ENCODE measurements around the gene MRPL44.
A peak's percentile ranks its signal among the peaks of the same experiment; 100 is the strongest.

The MRPL44 gene

DNA sequence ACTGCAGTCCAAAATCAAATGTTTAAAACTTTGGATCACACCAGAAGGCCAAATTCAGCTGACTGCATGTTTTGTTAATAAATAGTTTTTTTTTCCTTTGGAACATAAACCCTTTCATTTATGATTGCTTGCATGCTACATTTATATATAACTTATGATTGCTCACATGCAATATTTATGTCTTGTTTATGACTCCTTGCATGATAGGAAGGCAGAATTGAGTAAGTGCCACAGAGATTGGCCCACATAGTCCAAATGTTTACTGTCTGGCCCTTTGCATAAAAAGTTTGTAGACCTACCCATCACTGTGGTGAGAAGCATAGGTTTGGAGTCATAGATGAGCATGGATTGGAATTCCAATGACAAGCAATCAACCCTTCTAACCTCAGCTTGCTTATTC is 42.9 kb upstream of the MRPL44 start:
- Histone ChIP-seq H3K9ac (ENCODE audit: low read length) (no peak overlapping the region), H3K14ac (ENCODE audit: low read length in 2 of 2) (no peak overlapping the region), H3K79me1 (replicated peaks; ENCODE audit: low read length, poor library complexity, severe bottlenecking) (peaks cover 21% of the 10 kb centered on the region), H2BK5ac (ENCODE audit: low read depth, low read length, poor library complexity, severe bottlenecking) (no peak overlapping the region), H3K36me3 (ENCODE audit: control insufficient read depth in 1 of 2, insufficient read depth in 2 of 2, low read depth in 1 of 2, low read length in 2 of 2) (peaks cover 13 to 67% of the 10 kb centered on the region in 2 experiments), H2BK120ac (ENCODE audit: low read depth, low read length) (no peak overlapping the region), H4K8ac (ENCODE audit: low read length) (no peak overlapping the region), H2BK12ac (ENCODE audit: low read length in 2 of 2) (no peak overlapping the region), H3K27me3 (ENCODE audit: control insufficient read depth in 1 of 2, insufficient read depth in 1 of 2, low read length in 2 of 2) (no peaks in the 10 kb centered on the region), H3K9me3 (ENCODE audit: control insufficient read depth, low read length) (no peaks in the 10 kb centered on the region), H3K27ac (ENCODE audit: low read length, poor library complexity, severe bottlenecking) (no peak overlapping the region), H2BK15ac (ENCODE audit: low read depth, poor library complexity, severe bottlenecking) (no peak overlapping the region), H2AK5ac (ENCODE audit: low read length, severe bottlenecking) (no peak overlapping the region), H4K91ac (ENCODE audit: low read length) (no peak overlapping the region), H3K23ac (ENCODE audit: low read length in 2 of 2) (no peak overlapping the region), H3K4me2 (ENCODE audit: low read length, poor library complexity, severe bottlenecking) (no peak overlapping the region), H3K18ac (ENCODE audit: low read depth in 1 of 2, low read length in 2 of 2) (no peak overlapping the region), H3K4me3 (ENCODE audit: insufficient read depth in 1 of 2, low read depth in 1 of 2, low read length in 2 of 2) (no peak overlapping the region), H3K4me1 (ENCODE audit: control insufficient read depth, insufficient read depth, low read depth, low read length) (peaks cover 6% of the 10 kb centered on the region), H3K4ac (ENCODE audit: low read depth in 1 of 2, low read length in 2 of 2) (no peak overlapping the region), H2AFZ (ENCODE audit: low read depth, low read length) (no peak overlapping the region)
- DNase-seq: peak; percentile 27

GRCh38 chr2:223915071-223915470 is 42.2 kb upstream of the MRPL44 start:
- peaks cover 15 to 73% of the 10 kb centered on the region in 2 experiments for H3K36me3 ChIP-seq (ENCODE audit: control insufficient read depth in 1 of 2, insufficient read depth in 2 of 2, low read depth in 1 of 2, low read length in 2 of 2)
- no peak overlapping the region for H3K27ac ChIP-seq (ENCODE audit: low read length, poor library complexity, severe bottlenecking)
- no peak overlapping the region for H2BK15ac ChIP-seq (ENCODE audit: low read depth, poor library complexity, severe bottlenecking)
- H3K9ac ChIP-seq (ENCODE audit: low read length): no peak overlapping the region
- H4K8ac ChIP-seq (ENCODE audit: low read length): no peak overlapping the region
- H2BK12ac ChIP-seq (ENCODE audit: low read length in 2 of 2): no peak overlapping the region
- no peaks in the 10 kb centered on the region for H3K9me3 ChIP-seq (ENCODE audit: control insufficient read depth, low read length)
- no peak overlapping the region for H2AFZ ChIP-seq (ENCODE audit: low read depth, low read length)
- peaks cover 5% of the 10 kb centered on the region for H3K4me1 ChIP-seq (ENCODE audit: control insufficient read depth, insufficient read depth, low read depth, low read length)
- H4K91ac ChIP-seq (ENCODE audit: low read length): no peak overlapping the region
- DNase-seq: no peak
- H2BK120ac ChIP-seq (ENCODE audit: low read depth, low read length): no peak overlapping the region
- H3K14ac ChIP-seq (ENCODE audit: low read length in 2 of 2): no peak overlapping the region
- no peak overlapping the region for H3K23ac ChIP-seq (ENCODE audit: low read length in 2 of 2)
- H3K4ac ChIP-seq (ENCODE audit: low read depth in 1 of 2, low read length in 2 of 2): no peak overlapping the region
- WGBS: 100% methylated on average over 2 of the region's 3 CpGs
- no peak overlapping the region for H2BK5ac ChIP-seq (ENCODE audit: low read depth, low read length, poor library complexity, severe bottlenecking)
- no peak overlapping the region for H3K18ac ChIP-seq (ENCODE audit: low read depth in 1 of 2, low read length in 2 of 2)
- no peaks in the 10 kb centered on the region for H3K27me3 ChIP-seq (ENCODE audit: control insufficient read depth in 1 of 2, insufficient read depth in 1 of 2, low read length in 2 of 2)
- H3K4me2 ChIP-seq (ENCODE audit: low read length, poor library complexity, severe bottlenecking): no peak overlapping the region
- H2AK5ac ChIP-seq (ENCODE audit: low read length, severe bottlenecking): no peak overlapping the region
- H3K79me1 ChIP-seq (replicated peaks; ENCODE audit: low read length, poor library complexity, severe bottlenecking): peaks cover 17% of the 10 kb centered on the region
- no peak overlapping the region for H3K4me3 ChIP-seq (ENCODE audit: insufficient read depth in 1 of 2, low read depth in 1 of 2, low read length in 2 of 2)

DNA sequence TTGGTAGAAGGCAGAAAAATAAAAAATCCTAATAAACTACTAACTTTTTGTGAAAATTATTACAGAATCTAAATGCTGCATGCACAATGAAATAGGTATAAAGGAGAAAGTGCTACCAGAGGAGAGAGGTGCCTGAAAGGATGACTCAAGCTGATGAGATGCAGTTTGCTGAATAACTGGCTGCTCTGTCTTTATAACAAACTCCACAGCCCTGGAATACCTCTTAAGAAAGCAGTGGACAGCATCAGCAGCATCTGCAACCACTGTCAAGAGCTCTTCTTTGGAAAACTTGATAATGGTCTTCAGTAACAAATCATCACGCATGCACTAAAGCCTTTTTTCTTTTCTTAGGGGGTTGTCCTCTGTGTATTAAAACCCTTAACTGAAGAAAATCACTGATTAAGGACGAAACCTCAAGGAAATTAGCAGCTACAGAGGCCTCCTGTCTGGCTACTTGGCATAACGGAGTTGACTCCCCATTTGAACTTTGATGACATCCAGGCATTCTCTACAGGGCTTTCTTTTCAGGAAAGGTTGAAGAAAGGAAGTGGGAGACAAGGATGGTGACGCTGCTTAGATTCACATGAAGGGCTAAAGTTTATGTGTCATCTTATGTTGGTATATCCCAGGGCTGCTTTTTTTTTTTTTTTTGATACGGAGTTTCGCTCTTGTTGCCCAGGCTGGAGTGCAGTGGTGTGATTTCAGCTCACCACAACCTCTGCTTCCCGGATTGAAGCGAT is 40.9 kb upstream of the MRPL44 start:
- H2BK15ac ChIP-seq (ENCODE audit: low read depth, poor library complexity, severe bottlenecking): no peak overlapping the region
- H2BK120ac ChIP-seq (ENCODE audit: low read depth, low read length): no peak overlapping the region
- H3K36me3 ChIP-seq (ENCODE audit: control insufficient read depth in 1 of 2, insufficient read depth in 2 of 2, low read depth in 1 of 2, low read length in 2 of 2): peaks cover 14 to 63% of the 10 kb centered on the region in 2 experiments
- no peak overlapping the region for H4K91ac ChIP-seq (ENCODE audit: low read length)
- H3K4me2 ChIP-seq (ENCODE audit: low read length, poor library complexity, severe bottlenecking): no peak overlapping the region
- H2BK12ac ChIP-seq (ENCODE audit: low read length in 2 of 2): no peak overlapping the region
- H3K9ac ChIP-seq (ENCODE audit: low read length): no peak overlapping the region
- H2AK5ac ChIP-seq (ENCODE audit: low read length, severe bottlenecking): no peak overlapping the region
- WGBS: 93% methylated on average over 7 of the region's 8 CpGs
- no peak overlapping the region for H3K4me3 ChIP-seq (ENCODE audit: insufficient read depth in 1 of 2, low read depth in 1 of 2, low read length in 2 of 2)
- no peak overlapping the region for H3K4ac ChIP-seq (ENCODE audit: low read depth in 1 of 2, low read length in 2 of 2)
- no peak for DNase-seq
- H4K8ac ChIP-seq (ENCODE audit: low read length): no peak overlapping the region
- H2BK5ac ChIP-seq (ENCODE audit: low read depth, low read length, poor library complexity, severe bottlenecking): no peak overlapping the region
- no peaks in the 10 kb centered on the region for H3K27me3 ChIP-seq (ENCODE audit: control insufficient read depth in 1 of 2, insufficient read depth in 1 of 2, low read length in 2 of 2)
- no peak overlapping the region for H3K23ac ChIP-seq (ENCODE audit: low read length in 2 of 2)
- peaks cover 5% of the 10 kb centered on the region for H3K4me1 ChIP-seq (ENCODE audit: control insufficient read depth, insufficient read depth, low read depth, low read length)
- H3K79me1 ChIP-seq (replicated peaks; ENCODE audit: low read length, poor library complexity, severe bottlenecking): peaks cover 14% of the 10 kb centered on the region
- H3K27ac ChIP-seq (ENCODE audit: low read length, poor library complexity, severe bottlenecking): no peak overlapping the region
- H3K14ac ChIP-seq (ENCODE audit: low read length in 2 of 2): no peak overlapping the region
- no peaks in the 10 kb centered on the region for H3K9me3 ChIP-seq (ENCODE audit: control insufficient read depth, low read length)
- H3K18ac ChIP-seq (ENCODE audit: low read depth in 1 of 2, low read length in 2 of 2): no peak overlapping the region
- H2AFZ ChIP-seq (ENCODE audit: low read depth, low read length): no peak overlapping the region

DNA sequence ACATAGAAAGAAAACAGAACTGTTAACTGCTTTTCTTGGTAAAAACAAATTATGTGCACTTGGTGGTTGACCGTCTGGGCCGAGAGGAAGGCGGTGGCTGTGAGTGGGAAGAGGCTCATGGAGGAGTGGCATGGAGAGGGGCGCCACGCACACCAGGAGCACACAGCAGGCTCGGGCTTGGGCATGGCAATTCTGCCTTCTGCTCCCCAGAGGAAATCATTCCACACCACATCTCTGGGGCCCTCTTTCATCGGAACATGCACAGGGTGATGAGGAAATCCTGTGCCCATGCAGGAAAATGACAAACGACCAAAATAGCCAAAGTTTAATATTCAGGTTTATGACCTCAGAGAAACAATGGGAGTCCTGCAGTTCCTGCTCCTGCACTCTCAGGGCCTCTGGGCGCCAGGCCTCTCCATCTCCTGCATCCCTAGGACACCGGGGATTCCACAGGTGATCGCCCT is 38.6 kb upstream of the MRPL44 start:
- no peak overlapping the region for H3K4me3 ChIP-seq (ENCODE audit: insufficient read depth in 1 of 2, low read depth in 1 of 2, low read length in 2 of 2)
- H2AFZ ChIP-seq (ENCODE audit: low read depth, low read length): no peak overlapping the region
- peak overlapping the region in 1 of 2 experiments; percentile 77 for H3K14ac ChIP-seq (ENCODE audit: low read length in 2 of 2)
- no peak overlapping the region for H4K8ac ChIP-seq (ENCODE audit: low read length)
- WGBS: 94% methylated on average over 11 of the region's 11 CpGs
- no peak overlapping the region for H4K91ac ChIP-seq (ENCODE audit: low read length)
- no peak overlapping the region for H3K27ac ChIP-seq (ENCODE audit: low read length, poor library complexity, severe bottlenecking)
- H3K9me3 ChIP-seq (ENCODE audit: control insufficient read depth, low read length): no peaks in the 10 kb centered on the region
- H2BK15ac ChIP-seq (ENCODE audit: low read depth, poor library complexity, severe bottlenecking): no peak overlapping the region
- no peaks in the 10 kb centered on the region for H3K27me3 ChIP-seq (ENCODE audit: control insufficient read depth in 1 of 2, insufficient read depth in 1 of 2, low read length in 2 of 2)
- peaks cover 16% of the 10 kb centered on the region for H3K79me1 ChIP-seq (replicated peaks; ENCODE audit: low read length, poor library complexity, severe bottlenecking)
- no peak overlapping the region for H3K4ac ChIP-seq (ENCODE audit: low read depth in 1 of 2, low read length in 2 of 2)
- H3K18ac ChIP-seq (ENCODE audit: low read depth in 1 of 2, low read length in 2 of 2): no peak overlapping the region
- peaks cover 5% of the 10 kb centered on the region for H3K4me1 ChIP-seq (ENCODE audit: control insufficient read depth, insufficient read depth, low read depth, low read length)
- H3K36me3 ChIP-seq (ENCODE audit: control insufficient read depth in 1 of 2, insufficient read depth in 2 of 2, low read depth in 1 of 2, low read length in 2 of 2): peaks cover 6 to 52% of the 10 kb centered on the region in 2 experiments
- no peak overlapping the region for H3K9ac ChIP-seq (ENCODE audit: low read length)
- H2BK5ac ChIP-seq (ENCODE audit: low read depth, low read length, poor library complexity, severe bottlenecking): no peak overlapping the region
- peak overlapping the region in 1 of 2 experiments; percentile 53 for H3K23ac ChIP-seq (ENCODE audit: low read length in 2 of 2)
- no peak overlapping the region for H2BK120ac ChIP-seq (ENCODE audit: low read depth, low read length)
- H3K4me2 ChIP-seq (ENCODE audit: low read length, poor library complexity, severe bottlenecking): no peak overlapping the region
- DNase-seq: no peak
- no peak overlapping the region for H2AK5ac ChIP-seq (ENCODE audit: low read length, severe bottlenecking)
- no peak overlapping the region for H2BK12ac ChIP-seq (ENCODE audit: low read length in 2 of 2)
